ENCODE measurements around the gene FANK1.

FANK1 gene

GRCh38 chr10:126036515-126036914 lies 140.2 kb downstream of the FANK1 start:
- no peaks in the 10 kb centered on the region for H3K36me3 ChIP-seq (ENCODE audit: insufficient read depth, insufficient read length, low read length)
- peaks cover 2% of the 10 kb centered on the region for H3K4me1 ChIP-seq (ENCODE audit: insufficient read depth, insufficient read length)
- TF ChIP-seq YY1 (IDR thresholded peaks at IDR 0.05; ENCODE audit: insufficient read depth, insufficient read length) = no peak
- TF ChIP-seq ZNF274 (IDR thresholded peaks at IDR 0.05; ENCODE audit: low read depth, low read length) = no peak
- TF ChIP-seq SUZ12 (IDR thresholded peaks at IDR 0.05; ENCODE audit: extremely low read depth, insufficient read depth, insufficient read length) = no peak
- H3K9ac ChIP-seq (ENCODE audit: insufficient read length, low read depth) = no peak overlapping the region
- no peaks in the 10 kb centered on the region for H3K27me3 ChIP-seq (ENCODE audit: insufficient read depth, insufficient read length)
- DNase-seq (ENCODE audit: low read depth, low spot score) = no peak
- peaks cover 15% of the 10 kb centered on the region for H3K9me3 ChIP-seq (ENCODE audit: insufficient read depth, low read length)
- no peak overlapping the region for H3K4me3 ChIP-seq (ENCODE audit: insufficient read length, low read depth)

DNA sequence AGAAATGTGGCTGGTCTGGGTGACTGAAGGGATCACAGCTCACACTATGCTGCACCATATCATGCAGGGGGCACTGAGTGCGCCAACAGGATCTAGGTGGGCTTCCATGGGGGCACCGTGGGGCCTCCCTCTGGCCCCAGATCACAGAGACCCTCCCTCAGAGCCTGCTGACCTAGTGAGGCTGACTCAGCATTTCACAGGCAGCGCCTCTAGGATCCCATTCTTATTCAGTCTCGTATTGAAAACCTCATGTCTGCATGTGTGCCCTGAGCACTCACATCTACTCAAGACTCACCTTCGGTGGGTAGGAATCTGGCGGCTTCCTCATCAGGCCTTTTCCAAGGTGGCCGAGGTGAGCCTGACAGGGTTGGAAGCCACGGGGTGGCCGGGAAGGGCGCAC lies 141.6 kb downstream of the FANK1 start:
- Histone ChIP-seq H3K4me1 (ENCODE audit: insufficient read depth, insufficient read length) (peaks cover 2% of the 10 kb centered on the region), H3K4me3 (ENCODE audit: insufficient read length, low read depth) (no peak overlapping the region), H3K9me3 (ENCODE audit: insufficient read depth, low read length) (peaks cover 14% of the 10 kb centered on the region), H3K9ac (ENCODE audit: insufficient read length, low read depth) (no peak overlapping the region), H3K27me3 (ENCODE audit: insufficient read depth, insufficient read length) (no peaks in the 10 kb centered on the region), H3K36me3 (ENCODE audit: insufficient read depth, insufficient read length, low read length) (no peaks in the 10 kb centered on the region)
- TF ChIP-seq SUZ12 (IDR thresholded peaks at IDR 0.05; ENCODE audit: extremely low read depth, insufficient read depth, insufficient read length) (no peak), ZNF274 (IDR thresholded peaks at IDR 0.05; ENCODE audit: low read depth, low read length) (no peak), YY1 (IDR thresholded peaks at IDR 0.05; ENCODE audit: insufficient read depth, insufficient read length) (no peak)
- DNase-seq (ENCODE audit: low read depth, low spot score) = no peak

- TF ChIP-seq ZNF274 (IDR thresholded peaks at IDR 0.05; ENCODE audit: low read depth, low read length) (no peak), SUZ12 (IDR thresholded peaks at IDR 0.05; ENCODE audit: extremely low read depth, insufficient read depth, insufficient read length) (no peak)
- Histone ChIP-seq H3K27me3 (ENCODE audit: insufficient read depth, insufficient read length) (no peaks in the 10 kb centered on the region), H3K36me3 (ENCODE audit: insufficient read depth, insufficient read length, low read length) (no peaks in the 10 kb centered on the region), H3K9ac (ENCODE audit: insufficient read length, low read depth) (no peak overlapping the region), H3K4me1 (ENCODE audit: insufficient read depth, insufficient read length) (peaks cover 2% of the 10 kb centered on the region), H3K4me3 (ENCODE audit: insufficient read length, low read depth) (no peak overlapping the region), H3K9me3 (ENCODE audit: insufficient read depth, low read length) (no peaks in the 10 kb centered on the region)
- no peak for DNase-seq (ENCODE audit: low read depth, low spot score)
Measured at GRCh38 chr10:126041117-126041516, 144.8 kb downstream of the FANK1 start.

DNA sequence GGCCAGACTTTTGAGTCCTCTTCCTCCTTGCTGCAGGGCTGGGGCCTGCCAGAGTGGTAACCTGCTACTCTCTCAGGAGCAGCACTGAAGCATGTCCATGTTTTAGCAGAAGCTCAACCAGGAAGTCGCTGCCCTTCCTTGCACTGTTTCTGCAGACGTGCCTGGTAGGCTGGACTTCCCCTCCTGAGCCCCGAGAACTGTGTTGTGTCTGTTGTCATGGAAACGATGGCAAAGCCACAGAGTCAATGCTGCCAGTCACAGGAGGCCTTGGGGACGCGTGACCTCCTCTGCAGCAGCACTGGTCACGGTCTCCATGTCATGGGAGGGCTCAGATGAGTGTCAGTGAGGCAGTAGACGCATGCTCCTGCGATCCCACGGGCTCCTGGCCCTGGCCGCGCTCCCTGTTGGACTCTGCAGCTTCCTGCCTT lies 145.5 kb downstream of the FANK1 start:
- Histone ChIP-seq H3K9ac (ENCODE audit: insufficient read length, low read depth) (no peak overlapping the region), H3K36me3 (ENCODE audit: insufficient read depth, insufficient read length, low read length) (no peaks in the 10 kb centered on the region), H3K27me3 (ENCODE audit: insufficient read depth, insufficient read length) (no peaks in the 10 kb centered on the region), H3K4me3 (ENCODE audit: insufficient read length, low read depth) (no peak overlapping the region), H3K4me1 (ENCODE audit: insufficient read depth, insufficient read length) (peaks cover 2% of the 10 kb centered on the region), H3K9me3 (ENCODE audit: insufficient read depth, low read length) (no peaks in the 10 kb centered on the region)
- TF ChIP-seq YY1 (IDR thresholded peaks at IDR 0.05; ENCODE audit: insufficient read depth, insufficient read length) (no peak), ZNF274 (IDR thresholded peaks at IDR 0.05; ENCODE audit: low read depth, low read length) (no peak), SUZ12 (IDR thresholded peaks at IDR 0.05; ENCODE audit: extremely low read depth, insufficient read depth, insufficient read length) (no peak)
- peak; percentile 33 for DNase-seq (ENCODE audit: low read depth, low spot score)

GRCh38 chr10:126042354-126042753 lies 146.0 kb downstream of the FANK1 start:
- no peaks in the 10 kb centered on the region for H3K27me3 ChIP-seq (ENCODE audit: insufficient read depth, insufficient read length)
- no peak overlapping the region for H3K4me3 ChIP-seq (ENCODE audit: insufficient read length, low read depth)
- H3K9me3 ChIP-seq (ENCODE audit: insufficient read depth, low read length) = no peaks in the 10 kb centered on the region
- peaks cover 2% of the 10 kb centered on the region for H3K4me1 ChIP-seq (ENCODE audit: insufficient read depth, insufficient read length)
- H3K36me3 ChIP-seq (ENCODE audit: insufficient read depth, insufficient read length, low read length) = no peaks in the 10 kb centered on the region
- TF ChIP-seq YY1 (IDR thresholded peaks at IDR 0.05; ENCODE audit: insufficient read depth, insufficient read length) (no peak), SUZ12 (IDR thresholded peaks at IDR 0.05; ENCODE audit: extremely low read depth, insufficient read depth, insufficient read length) (no peak), ZNF274 (IDR thresholded peaks at IDR 0.05; ENCODE audit: low read depth, low read length) (no peak)
- H3K9ac ChIP-seq (ENCODE audit: insufficient read length, low read depth) = no peak overlapping the region
- DNase-seq (ENCODE audit: low read depth, low spot score) = no peak

DNA sequence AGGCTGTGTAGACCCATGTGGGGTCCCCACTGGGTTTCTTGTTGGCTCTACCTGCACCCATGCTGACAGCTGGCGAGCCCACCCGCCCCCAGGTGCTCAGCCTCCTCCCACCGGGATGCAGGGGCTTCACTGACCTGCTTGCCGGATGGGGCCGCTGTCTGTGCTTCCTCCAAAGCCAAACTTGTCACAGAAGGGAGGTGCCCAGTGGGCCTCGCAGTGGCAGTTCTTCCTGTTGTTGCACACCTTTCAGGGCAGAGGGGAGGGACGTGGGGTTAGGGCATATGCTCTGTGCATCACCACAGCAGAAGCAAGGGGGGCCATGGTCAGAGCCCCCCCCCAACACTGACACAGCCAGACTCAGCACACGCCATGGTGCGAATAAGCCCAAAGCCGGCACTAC lies 146.5 kb downstream of the FANK1 start:
- Histone ChIP-seq H3K27me3 (ENCODE audit: insufficient read depth, insufficient read length) (no peaks in the 10 kb centered on the region), H3K4me1 (ENCODE audit: insufficient read depth, insufficient read length) (no peaks in the 10 kb centered on the region), H3K36me3 (ENCODE audit: insufficient read depth, insufficient read length, low read length) (no peaks in the 10 kb centered on the region), H3K4me3 (ENCODE audit: insufficient read length, low read depth) (no peak overlapping the region), H3K9me3 (ENCODE audit: insufficient read depth, low read length) (no peaks in the 10 kb centered on the region), H3K9ac (ENCODE audit: insufficient read length, low read depth) (no peak overlapping the region)
- TF ChIP-seq ZNF274 (IDR thresholded peaks at IDR 0.05; ENCODE audit: low read depth, low read length) (no peak), YY1 (IDR thresholded peaks at IDR 0.05; ENCODE audit: insufficient read depth, insufficient read length) (no peak), SUZ12 (IDR thresholded peaks at IDR 0.05; ENCODE audit: extremely low read depth, insufficient read depth, insufficient read length) (no peak)
- DNase-seq (ENCODE audit: low read depth, low spot score) = no peak

GRCh38 chr10:126043389-126043788 lies 147.0 kb downstream of the FANK1 start:
- no peak overlapping the region for H3K4me3 ChIP-seq (ENCODE audit: insufficient read length, low read depth)
- H3K9ac ChIP-seq (ENCODE audit: insufficient read length, low read depth) = no peak overlapping the region
- TF ChIP-seq YY1 (IDR thresholded peaks at IDR 0.05; ENCODE audit: insufficient read depth, insufficient read length) (no peak), SUZ12 (IDR thresholded peaks at IDR 0.05; ENCODE audit: extremely low read depth, insufficient read depth, insufficient read length) (no peak), ZNF274 (IDR thresholded peaks at IDR 0.05; ENCODE audit: low read depth, low read length) (no peak)
- H3K9me3 ChIP-seq (ENCODE audit: insufficient read depth, low read length) = no peaks in the 10 kb centered on the region
- H3K36me3 ChIP-seq (ENCODE audit: insufficient read depth, insufficient read length, low read length) = no peaks in the 10 kb centered on the region
- no peaks in the 10 kb centered on the region for H3K27me3 ChIP-seq (ENCODE audit: insufficient read depth, insufficient read length)
- no peak for DNase-seq (ENCODE audit: low read depth, low spot score)
- no peaks in the 10 kb centered on the region for H3K4me1 ChIP-seq (ENCODE audit: insufficient read depth, insufficient read length)

DNA sequence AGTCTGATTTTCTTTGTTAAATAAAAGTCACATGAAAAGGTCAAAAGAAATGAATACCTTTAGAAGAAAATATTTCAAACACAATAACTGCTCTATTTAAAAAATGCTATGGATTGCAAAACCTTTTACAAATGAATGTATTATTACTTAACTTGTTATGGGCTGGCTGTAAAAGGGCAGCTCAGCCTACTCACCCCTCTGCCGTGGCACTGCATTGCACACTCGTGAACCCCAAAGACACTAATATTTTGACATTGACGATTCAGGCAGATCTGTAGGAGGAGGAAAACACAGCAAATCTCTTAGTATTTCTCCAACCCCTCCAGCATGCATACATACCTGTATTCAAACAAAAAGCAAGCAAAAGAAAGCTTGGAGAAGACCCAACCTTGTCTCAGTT lies 149.5 kb downstream of the FANK1 start:
- H3K9me3 ChIP-seq (ENCODE audit: insufficient read depth, low read length) = no peaks in the 10 kb centered on the region
- no peak overlapping the region for H3K9ac ChIP-seq (ENCODE audit: insufficient read length, low read depth)
- H3K27me3 ChIP-seq (ENCODE audit: insufficient read depth, insufficient read length) = no peaks in the 10 kb centered on the region
- no peaks in the 10 kb centered on the region for H3K36me3 ChIP-seq (ENCODE audit: insufficient read depth, insufficient read length, low read length)
- H3K4me3 ChIP-seq (ENCODE audit: insufficient read length, low read depth) = no peak overlapping the region
- H3K4me1 ChIP-seq (ENCODE audit: insufficient read depth, insufficient read length) = no peaks in the 10 kb centered on the region
- TF ChIP-seq ZNF274 (IDR thresholded peaks at IDR 0.05; ENCODE audit: low read depth, low read length) (no peak), SUZ12 (IDR thresholded peaks at IDR 0.05; ENCODE audit: extremely low read depth, insufficient read depth, insufficient read length) (no peak), YY1 (IDR thresholded peaks at IDR 0.05; ENCODE audit: insufficient read depth, insufficient read length) (no peak)
- DNase-seq (ENCODE audit: low read depth, low spot score) = no peak

Data from NT2/D1 (cell line).